H1 (cell line): ENCODE measurements around the gene BCAR3.

Experiments used
- CEBPB ChIP-seq: IDR thresholded peaks from 2 replicates; pipeline ENCODE4 v1.6.1; 2012; ENCODE audit warnings: low read depth, low read length
- CHD2 ChIP-seq: IDR thresholded peaks from 2 replicates; pipeline ENCODE4 v1.6.1; 2012; ENCODE audit warnings: low read length, improper control_type of control experiment
- EP300 ChIP-seq, 2 experiments: IDR thresholded peaks; 1 replicate in 1 of 2; 2 replicates in 1 of 2; pipeline ENCODE4 v1.6.1; 2011 to 2012; ENCODE audit warnings: low read depth in 2 of 2, low read length in 2 of 2, mild to moderate bottlenecking in 2 of 2, borderline replicate concordance in 1 of 2, inconsistent platforms in 1 of 2, moderate library complexity in 1 of 2
- EZH2 ChIP-seq: fragments of 200-600 bp; sonication (generic); IDR thresholded peaks from 2 replicates; pipeline ENCODE4 v1.7.1; 2012; ENCODE audit warnings: low read depth, mild to moderate bottlenecking, moderate library complexity, low read length, inconsistent platforms; ENCODE audit not compliant: severe bottlenecking
- JUND ChIP-seq: IDR thresholded peaks from 2 replicates; pipeline ENCODE4 v1.6.1; 2011; ENCODE audit warnings: mild to moderate bottlenecking, improper control_type of control experiment, low read length
- MAX ChIP-seq: IDR thresholded peaks from 2 replicates; pipeline ENCODE4 v1.6.1; 2012; ENCODE audit warnings: inconsistent platforms
- POLR2A ChIP-seq, 2 experiments: IDR thresholded peaks; 1 replicate in 1 of 2; 2 replicates in 1 of 2; pipeline ENCODE4 v1.6.1; 2011; ENCODE audit warnings: low read depth in 2 of 2, low read length in 2 of 2, mild to moderate bottlenecking in 2 of 2; ENCODE audit errors: control extremely low read depth in 1 of 2
- RFX5 ChIP-seq: IDR thresholded peaks from 2 replicates; pipeline ENCODE4 v1.6.1; 2011; ENCODE audit warnings: low read depth, low read length, improper control_type of control experiment, borderline replicate concordance
- SP1 ChIP-seq: IDR thresholded peaks from 2 replicates; pipeline ENCODE4 v1.6.1; 2011; ENCODE audit warnings: low read depth, low read length
- USF2 ChIP-seq: IDR thresholded peaks from 2 replicates; pipeline ENCODE4 v1.6.1; 2011; ENCODE audit warnings: low read length, improper control_type of control experiment
- YY1 ChIP-seq: IDR thresholded peaks from 2 replicates; pipeline ENCODE4 v1.6.1; 2011; ENCODE audit warnings: low read depth, mild to moderate bottlenecking, low read length

GRCh38 chr1:93641527-93641926 lies 40.1 kb downstream of the BCAR3 start:
- no peak for TF ChIP-seq CEBPB
- no peak for TF ChIP-seq SP1
- no peak for TF ChIP-seq RFX5
- no peak for TF ChIP-seq EZH2
- no peak for TF ChIP-seq JUND
- no peak for TF ChIP-seq USF2
- TF ChIP-seq CHD2 = no peak
- no peak for TF ChIP-seq POLR2A (IDR thresholded peaks at IDR 0.05; ENCODE audit: control extremely low read depth in 1 of 2, low read depth in 2 of 2, low read length in 2 of 2)
- TF ChIP-seq YY1 = no peak
- TF ChIP-seq MAX = no peak
- no peak for TF ChIP-seq EP300 (IDR thresholded peaks at IDR 0.05; ENCODE audit: borderline replicate concordance in 1 of 2, low read depth in 2 of 2, low read length in 2 of 2)
